ENCODE data around the gene NLRC5.

GRCh38 chr16:56947604-56947995 lies 41.8 kb upstream of the NLRC5 start:
- TF ChIP-seq CTCF (tag by site-specific recombination; IDR thresholded peaks at IDR 0.05) (no peak), ZBTB21 (tag by site-specific recombination; IDR thresholded peaks at IDR 0.05) (no peak), ZBTB11 (tag by site-specific recombination; conservative IDR thresholded peaks at IDR 0.05; ENCODE audit: low read depth) (no peak), PBX3 (CRISPR knock-in tag; IDR thresholded peaks at IDR 0.05) (no peak), TSHZ1 (tag by site-specific recombination; IDR thresholded peaks at IDR 0.05; ENCODE audit: borderline replicate concordance) (no peak), REPIN1 (tag by site-specific recombination; IDR thresholded peaks at IDR 0.05; ENCODE audit: low read depth) (no peak), ZNF274 (IDR thresholded peaks at IDR 0.05; ENCODE audit: low read length) (no peak), ZNF274 (tag by site-specific recombination; IDR thresholded peaks at IDR 0.05; ENCODE audit: borderline replicate concordance) (no peak), ZNF148 (tag by site-specific recombination; IDR thresholded peaks at IDR 0.05; ENCODE audit: borderline replicate concordance) (no peak), ZNF549 (tag by site-specific recombination; IDR thresholded peaks at IDR 0.05) (no peak)
